ENCODE measurements around the gene ZIC4.

Gene ZIC4

GRCh38 chr3:147389717-147390116, 16.6 kb downstream of the ZIC4 start:
- DNase-seq: no peak

GRCh38 chr3:147388700-147389580, 17.4 kb downstream of the ZIC4 start:
- DNase-seq: no peak

GRCh38 chr3:147387885-147388699, 18.3 kb downstream of the ZIC4 start:
- DNase-seq: no peak

GRCh38 chr3:147387291-147387884, 19.0 kb downstream of the ZIC4 start:
- DNase-seq: no peak

- DNase-seq: no peak
These were observed 21.0 kb downstream of the ZIC4 start for GRCh38 chr3:147385059-147386012.

- DNase-seq: no peak
These were observed 21.9 kb downstream of the ZIC4 start for GRCh38 chr3:147384210-147385058.

GRCh38 chr3:147383617-147384016, 22.7 kb downstream of the ZIC4 start:
- DNase-seq: peak; percentile 47

- DNase-seq: no peak
These were observed 24.7 kb downstream of the ZIC4 start for GRCh38 chr3:147381596-147381995.

GRCh38 chr3:147380977-147381376, 25.4 kb downstream of the ZIC4 start:
- DNase-seq: no peak

GRCh38 chr3:147380387-147380951, 25.9 kb downstream of the ZIC4 start:
- no peak for DNase-seq

- DNase-seq: no peak
These were observed 26.7 kb downstream of the ZIC4 start for GRCh38 chr3:147379651-147380050.

- DNase-seq: no peak
These were observed 28.7 kb downstream of the ZIC4 start for GRCh38 chr3:147377412-147378367.

GRCh38 chr3:147373301-147373700, 33.0 kb downstream of the ZIC4 start:
- no peak for DNase-seq

- no peak for DNase-seq
These were observed 33.8 kb downstream of the ZIC4 start for GRCh38 chr3:147372525-147373027.

- no peak for DNase-seq
These were observed 34.5 kb downstream of the ZIC4 start for GRCh38 chr3:147371771-147372340.

- no peak for DNase-seq
These were observed 35.2 kb downstream of the ZIC4 start for GRCh38 chr3:147371140-147371539.

GRCh38 chr3:147370349-147370748, 36.0 kb downstream of the ZIC4 start:
- DNase-seq: no peak

GRCh38 chr3:147369661-147370123, 36.7 kb downstream of the ZIC4 start:
- DNase-seq: no peak

- DNase-seq: no peak
These were observed 37.1 kb downstream of the ZIC4 start for GRCh38 chr3:147369231-147369630.

Data from HCEC 1CT (cell line).